PFSK-1 (cell line): ENCODE results near the gene ZNF622.

Source experiments
- FOXP2 ChIP-seq: optimal IDR thresholded peaks from 2 replicates; pipeline ENCODE3; 2011; ENCODE audit warnings: borderline replicate concordance, control low read depth, inconsistent platforms; ENCODE audit not compliant: insufficient read depth; ENCODE audit errors: extremely low read length, extremely low read depth
- POLR2AphosphoS5 ChIP-seq: IDR thresholded peaks from 2 replicates; pipeline ENCODE4 v1.6.1; 2012; ENCODE audit warnings: low read depth, mild to moderate bottlenecking, control low read depth, low read length, moderate library complexity
- REST ChIP-seq, 2 experiments: IDR thresholded peaks; 2 replicates each; pipeline versions ENCODE4 v1.6.1 to v1.8.0; 2011 to 2012; ENCODE audit warnings: low read depth in 2 of 2, low read length in 2 of 2, control low read depth in 1 of 2, inconsistent platforms in 1 of 2, mild to moderate bottlenecking in 1 of 2, moderate library complexity in 1 of 2; ENCODE audit not compliant: insufficient read depth in 1 of 2
- SIN3A ChIP-seq: IDR thresholded peaks from 2 replicates; pipeline ENCODE4 v1.6.1; 2012; ENCODE audit warnings: mild to moderate bottlenecking, low read length, moderate library complexity, borderline replicate concordance; ENCODE audit not compliant: insufficient read depth
- TAF1 ChIP-seq: IDR thresholded peaks from 2 replicates; pipeline ENCODE4 v1.6.1; 2012; ENCODE audit warnings: low read length, control low read depth, borderline replicate concordance; ENCODE audit not compliant: insufficient read depth

The ZNF622 gene

GRCh38 chr5:16467363-16468219 is 2.0 kb upstream of the ZNF622 start:
- no peak for TF ChIP-seq SIN3A
- no peak for TF ChIP-seq REST (IDR thresholded peaks at IDR 0.05; ENCODE audit: insufficient read depth in 1 of 2, low read depth in 2 of 2, low read length in 2 of 2)
- no peak for TF ChIP-seq TAF1
- no peak for TF ChIP-seq FOXP2
- no peak for TF ChIP-seq POLR2AphosphoS5

GRCh38 chr5:16464664-16465543 is 696 bp downstream of the ZNF622 start:
- no peak for TF ChIP-seq REST (IDR thresholded peaks at IDR 0.05; ENCODE audit: insufficient read depth in 1 of 2, low read depth in 2 of 2, low read length in 2 of 2)
- TF ChIP-seq TAF1 = no peak
- no peak for TF ChIP-seq POLR2AphosphoS5
- no peak for TF ChIP-seq FOXP2
- no peak for TF ChIP-seq SIN3A

GRCh38 chr5:16464231-16464630 is 1.4 kb downstream of the ZNF622 start:
- TF ChIP-seq FOXP2 (no peak), REST (IDR thresholded peaks at IDR 0.05; ENCODE audit: insufficient read depth in 1 of 2, low read depth in 2 of 2, low read length in 2 of 2) (no peak), POLR2AphosphoS5 (no peak), SIN3A (no peak), TAF1 (no peak)

- no peak for TF ChIP-seq TAF1
- TF ChIP-seq POLR2AphosphoS5 = no peak
- TF ChIP-seq FOXP2 = no peak
- TF ChIP-seq SIN3A = no peak
- no peak for TF ChIP-seq REST (IDR thresholded peaks at IDR 0.05; ENCODE audit: insufficient read depth in 1 of 2, low read depth in 2 of 2, low read length in 2 of 2)
Observed at GRCh38 chr5:16461782-16462181, 3.8 kb downstream of the ZNF622 start.
